Kidney (tissue), 14 donors: Measurements from ENCODE around the gene TTC6. TPM values are rescaled to one million over a fixed set of nuclear protein-coding genes. Genes with fewer than 3 reads are reported as not detected.

ENCODE experiments used
- DNase-seq, 5 donors: peaks; one replicate each; pipeline ENCODE4 v3.0.0-alpha.2; 2013 to 2020
- FAIRE-seq: peaks from 2 replicates; lab custom pipeline; 2012; peaks lifted over from hg19 to GRCh38; lab: Jason Lieb, UNC
- H3K27ac ChIP-seq, 2 donors: one replicate each; pipeline ENCODE4 v1.7.0; 2013; ENCODE audit warnings: low read depth in 2 of 2, low read length in 2 of 2, inconsistent platforms in 1 of 2
- H3K27me3 ChIP-seq: one replicate; pipeline ENCODE4 v1.7.1; 2013; ENCODE audit warnings: low read length, inconsistent platforms; ENCODE audit not compliant: control insufficient read depth, insufficient read depth
- H3K36me3 ChIP-seq, 3 donors: one replicate each; pipeline versions ENCODE4 v1.7.0 to v1.7.1; 2013; ENCODE audit warnings: low read length in 3 of 3, control low read depth in 1 of 3, inconsistent platforms in 1 of 3; ENCODE audit not compliant: insufficient read depth in 3 of 3, control insufficient read depth in 2 of 3
- H3K4me1 ChIP-seq, 3 donors: one replicate each; pipeline versions ENCODE4 v1.7.0 to v1.7.1; 2013; ENCODE audit warnings: low read length in 3 of 3, inconsistent platforms in 1 of 3, low read depth in 1 of 3; ENCODE audit not compliant: control insufficient read depth in 2 of 3, insufficient read depth in 2 of 3
- H3K4me3 ChIP-seq, 3 donors: one replicate each; pipeline versions ENCODE4 v1.7.0 to v1.8.1; 2013; ENCODE audit warnings: low read length in 3 of 3, control low read depth in 1 of 3, inconsistent platforms in 1 of 3
- H3K9ac ChIP-seq, 3 donors: one replicate each; pipeline versions ENCODE4 v1.7.0 to v1.7.1; 2013; ENCODE audit warnings: low read length in 3 of 3, control low read depth in 1 of 3, inconsistent platforms in 1 of 3
- H3K9me3 ChIP-seq, 3 donors: one replicate each; pipeline versions ENCODE4 v1.7.0 to v1.7.1; 2013; ENCODE audit warnings: low read length in 3 of 3, control low read depth in 1 of 3, inconsistent platforms in 1 of 3; ENCODE audit not compliant: control insufficient read depth in 2 of 3, insufficient read depth in 1 of 3
- CTCF ChIP-seq: IDR thresholded peaks from 3 replicates; pipeline ENCODE4 v1.5.1; 2012; ENCODE audit warnings: mild to moderate bottlenecking, moderate library complexity, borderline replicate concordance; ENCODE audit not compliant: insufficient read depth; ENCODE audit errors: extremely low read depth
- intact Hi-C: fragments of 100-400 bp; cut with DNase I; formaldehyde crosslinking; loops from one replicate; pipeline ENCODE4 v1.11.1; 2022
- polyA plus RNA-seq: library from polyadenylated mRNA; stranded (reverse); fragments of 350-450 nt; fragmentation: Illumina TruSeq; extraction: RNeasy Lipid Tissue Mini Kit (QIAGEN cat#74804); gene quantifications from one replicate; pipeline ENCODE4 v1.2.3, GENCODE V29; 2014; ENCODE audit warnings: low read depth, low replicate concordance; ENCODE audit not compliant: insufficient read depth
- total RNA-seq: library from RNA; stranded (reverse); fragmentation: NEBNext Ultra II Directional; extraction: Animal tissue kit (Norgen Biotek cat#: 25700); gene quantifications from one replicate; pipeline ENCODE4 v1.2.1, GENCODE V29; 2021
- donor health status: control.
- donor health status: control.
- donor health status: control.
- donor health status: control.
- donor health status: control.
- donor health status: DM: yes; HTN: yes; CAD: no.
- donor health status: Normal renal cell carcinoma (clear cell type).

TTC6 gene
- total and polyA plus RNA-seq, 2 donors from 2014 or later = not detected

GRCh38 chr14:37558740-37559139 lies 36.7 kb upstream of the TTC6 start:
- no peak for DNase-seq
- no peak overlapping the region for H3K9ac ChIP-seq
- no peaks in the 10 kb centered on the region for H3K9me3 ChIP-seq
- no peaks in the 10 kb centered on the region for H3K4me1 ChIP-seq
- no peak for FAIRE-seq
- no peaks in the 10 kb centered on the region for H3K27me3 ChIP-seq
- no peaks in the 10 kb centered on the region for H3K36me3 ChIP-seq
- no peak for TF ChIP-seq CTCF
- intact Hi-C loops = no loop called here
- H3K27ac ChIP-seq = no peak overlapping the region
- no peak overlapping the region for H3K4me3 ChIP-seq

GRCh38 chr14:37559386-37559785 lies 36.0 kb upstream of the TTC6 start:
- FAIRE-seq (no peak), DNase-seq (no peak)
- Histone ChIP-seq H3K4me1 (no peaks in the 10 kb centered on the region), H3K36me3 (no peaks in the 10 kb centered on the region), H3K27me3 (no peaks in the 10 kb centered on the region), H3K4me3 (no peak overlapping the region), H3K9ac (no peak overlapping the region), H3K27ac (no peak overlapping the region), H3K9me3 (no peaks in the 10 kb centered on the region)
- intact Hi-C loops = no loop called here
- no peak for TF ChIP-seq CTCF

GRCh38 chr14:37563189-37563588 lies 32.2 kb upstream of the TTC6 start:
- TF ChIP-seq CTCF = no peak
- no peak for DNase-seq
- Histone ChIP-seq H3K27me3 (no peaks in the 10 kb centered on the region), H3K9me3 (no peaks in the 10 kb centered on the region), H3K36me3 (no peaks in the 10 kb centered on the region), H3K4me1 (no peaks in the 10 kb centered on the region), H3K4me3 (no peak overlapping the region), H3K27ac (no peak overlapping the region), H3K9ac (no peak overlapping the region)
- intact Hi-C loops = no loop called here
- FAIRE-seq = no peak

GRCh38 chr14:37565550-37565949 lies 29.9 kb upstream of the TTC6 start:
- FAIRE-seq = no peak
- Histone ChIP-seq H3K9ac (no peak overlapping the region), H3K27ac (no peak overlapping the region)

More at GRCh38 chr14:37565550-37565949, 29.9 kb upstream of the TTC6 start:
- no peak for DNase-seq
- Histone ChIP-seq H3K4me3 (no peak overlapping the region), H3K27me3 (no peaks in the 10 kb centered on the region), H3K36me3 (no peaks in the 10 kb centered on the region), H3K9me3 (no peaks in the 10 kb centered on the region), H3K4me1 (no peaks in the 10 kb centered on the region)
- TF ChIP-seq CTCF = no peak
- intact Hi-C loops = no loop called here
